Erythroblast (primary cell): ENCODE data around the gene VEGFC.

Source experiments
- GATA1 ChIP-seq: IDR thresholded peaks from 2 replicates; pipeline ENCODE4 v1.6.1; 2011; ENCODE audit warnings: low read depth, mild to moderate bottlenecking, control low read depth, low read length, moderate library complexity
- POLR2A ChIP-seq: IDR thresholded peaks from 2 replicates; pipeline ENCODE4 v1.6.1; 2011; ENCODE audit warnings: mild to moderate bottlenecking, low read length

- no peak for TF ChIP-seq POLR2A
- no peak for TF ChIP-seq GATA1
Observed at GRCh38 chr4:176761872-176762271, 30.9 kb downstream of the VEGFC start.
